HG02885 (cell line): ENCODE data around the gene EHD1.
A peak's percentile ranks its signal among the peaks of the same experiment; 100 is the strongest.

Source experiments
- ATAC-seq: cut with Tn5 transposase; IDR thresholded peaks from one replicate; pipeline ENCODE4 v1.9.1; 2021; ENCODE audit warnings: mild to moderate bottlenecking; ENCODE audit not compliant: unreplicated experiment, poor library complexity

Gene EHD1

DNA sequence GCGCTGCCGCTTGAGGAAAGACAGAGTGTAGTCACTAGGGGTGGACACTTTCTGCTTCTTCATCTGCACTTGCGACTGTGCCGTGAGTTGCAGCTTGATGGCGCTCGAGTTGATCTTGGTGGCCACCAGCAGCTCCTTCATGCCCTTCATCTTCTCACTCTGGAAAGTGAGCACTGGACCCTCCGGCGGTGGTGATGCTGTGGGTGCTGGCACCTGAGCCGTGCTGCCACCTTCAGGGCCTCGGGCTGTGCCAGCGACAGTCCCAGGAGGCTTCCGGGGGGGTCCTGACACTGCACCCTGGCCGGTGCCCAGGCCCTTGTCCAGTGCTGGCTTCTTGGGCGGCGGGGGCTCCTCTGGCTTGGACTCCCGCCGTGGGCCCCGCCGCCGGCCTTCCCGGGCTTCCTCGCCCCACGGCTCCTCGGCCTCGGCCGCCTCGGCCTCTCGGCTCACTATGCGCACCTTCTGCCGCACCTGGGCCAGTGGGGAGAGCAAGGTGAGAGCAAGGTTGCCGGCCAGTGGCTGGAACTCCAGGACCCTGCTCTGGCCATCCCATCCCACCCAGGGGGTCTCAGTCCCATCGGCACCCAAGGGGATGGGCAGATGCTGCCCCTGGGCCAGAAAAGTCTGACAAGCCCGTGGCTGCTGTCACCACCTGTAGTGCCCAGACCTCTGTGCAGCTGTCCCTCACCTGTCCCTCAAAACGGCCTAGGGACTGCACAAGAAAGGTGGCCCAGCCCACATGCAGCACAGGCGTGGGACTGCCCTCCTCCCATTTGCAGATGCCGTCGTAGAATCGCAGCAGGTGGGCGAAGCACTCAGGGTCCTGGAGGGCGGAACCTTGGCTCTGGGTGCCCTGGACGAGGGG lies 73.8 kb downstream of the EHD1 start:
- no peak for ATAC-seq

DNA sequence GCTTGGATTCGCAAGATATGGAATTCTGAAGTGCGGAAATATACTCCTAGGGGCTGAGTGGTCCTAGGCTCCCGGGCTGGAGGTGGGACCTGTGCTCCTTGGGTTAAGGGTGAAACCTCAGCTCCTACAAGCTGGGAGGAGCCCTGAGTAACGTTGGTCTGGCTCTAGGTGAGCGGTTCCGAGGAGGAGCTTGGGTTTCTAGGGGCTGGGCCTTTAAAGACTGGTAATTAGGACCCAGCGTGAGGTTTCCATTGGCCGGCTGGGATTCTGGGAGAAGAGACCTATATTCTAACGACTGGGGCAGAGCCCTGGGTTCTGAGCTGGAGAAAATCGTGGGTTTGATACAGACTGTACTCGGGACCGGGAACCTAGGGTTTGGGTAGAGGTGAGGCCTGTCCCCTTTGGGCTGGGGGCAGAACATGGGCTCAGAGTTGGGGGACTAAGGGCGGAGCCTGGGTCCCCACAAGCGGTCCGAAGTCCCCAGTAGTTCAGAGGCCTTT lies 74.5 kb downstream of the EHD1 start:
- no peak for ATAC-seq

DNA sequence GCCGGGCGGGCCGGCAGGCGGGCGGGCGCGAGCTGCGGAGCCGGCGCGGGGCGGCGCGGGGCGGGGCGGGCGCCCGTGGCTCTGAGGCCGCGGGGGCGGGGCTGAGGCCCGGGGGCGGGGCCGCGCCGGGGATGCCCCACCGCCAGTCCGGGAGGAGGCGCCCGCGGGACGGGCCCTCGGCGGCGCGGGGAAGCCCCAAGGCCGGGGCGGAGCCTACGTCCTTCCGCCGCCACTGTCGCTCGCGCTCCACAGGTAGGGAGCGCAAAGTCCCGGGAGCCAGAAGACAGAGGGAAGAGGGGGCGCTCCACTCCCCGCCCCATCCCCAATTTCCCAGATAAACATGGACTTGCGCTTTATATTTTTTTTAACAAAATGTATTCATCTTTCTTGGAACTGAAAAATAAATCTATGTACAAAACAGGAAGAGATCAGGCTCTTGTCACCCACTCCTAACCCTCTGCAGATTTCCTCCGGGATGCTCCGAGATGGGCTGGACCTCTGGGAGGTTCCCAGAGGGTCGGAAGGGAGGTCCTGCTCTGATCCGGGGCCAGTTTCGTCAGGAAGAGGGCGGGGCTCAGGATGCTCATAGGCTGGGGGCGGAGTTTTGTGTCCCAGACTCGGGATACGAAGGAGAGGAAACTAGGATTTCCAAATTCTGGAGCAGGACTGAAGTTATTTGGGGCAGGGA lies 75.1 kb downstream of the EHD1 start, which contains the start of gene MAP4K2:
TSS of gene MAP4K2 (minus strand) at position 57 of the 688 bp plus-strand sequence. CDS start 65 bp downstream, outside the sequence.
- ATAC-seq, result peak; percentile 80

DNA sequence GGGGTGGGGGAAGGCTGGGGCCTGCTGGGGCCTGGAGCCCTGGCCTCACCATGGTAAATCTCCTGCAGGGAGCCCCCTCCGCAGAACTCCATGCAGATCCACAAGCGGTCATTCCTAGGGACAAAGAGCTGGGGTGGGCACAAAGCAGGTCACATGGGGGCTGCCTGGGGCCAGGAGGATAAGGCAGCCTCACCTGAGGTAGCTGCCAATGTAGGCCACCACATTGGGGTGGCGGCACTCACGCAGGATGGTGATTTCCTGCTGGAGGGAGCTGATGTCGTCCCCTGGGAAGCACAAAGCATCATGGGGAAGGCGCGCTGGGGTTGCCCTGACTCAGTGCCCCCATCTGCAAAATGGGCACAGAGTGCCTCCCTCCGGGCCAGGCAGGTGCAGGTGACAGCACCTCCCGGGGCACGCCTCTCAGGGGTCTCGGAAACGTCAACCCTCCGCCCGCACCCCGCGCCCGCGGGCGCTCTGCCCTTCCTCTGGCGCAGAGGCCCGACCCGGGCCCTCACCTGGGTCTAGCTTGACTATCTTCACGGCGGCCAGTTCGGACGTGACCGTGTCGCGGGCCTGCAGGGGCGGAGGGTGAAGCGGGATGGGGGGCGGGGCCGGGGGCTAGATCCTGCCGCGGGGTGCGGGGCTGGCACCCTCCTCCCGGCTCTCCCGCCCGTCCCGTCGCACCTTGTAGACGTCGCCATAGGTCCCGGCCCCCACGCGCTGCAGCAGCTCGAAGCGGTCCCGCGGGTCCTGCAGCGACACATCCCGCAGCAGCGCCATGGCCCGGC lies 75.9 kb downstream of the EHD1 start:
- ATAC-seq, result peak; percentile 26
